HG03280 (cell line): ENCODE data around the gene ZFAND3.
"Not testable (repeated sequence)": the region's sequence is repeated elsewhere in the genome, so short reads cannot be mapped to it uniquely, and the experiment has no call there.

Experiments
- ATAC-seq: cut with Tn5 transposase; IDR thresholded peaks from one replicate; pipeline ENCODE4 v1.9.1; 2021; ENCODE audit warnings: mild to moderate bottlenecking, moderate library complexity; ENCODE audit not compliant: unreplicated experiment

The ZFAND3 gene

DNA sequence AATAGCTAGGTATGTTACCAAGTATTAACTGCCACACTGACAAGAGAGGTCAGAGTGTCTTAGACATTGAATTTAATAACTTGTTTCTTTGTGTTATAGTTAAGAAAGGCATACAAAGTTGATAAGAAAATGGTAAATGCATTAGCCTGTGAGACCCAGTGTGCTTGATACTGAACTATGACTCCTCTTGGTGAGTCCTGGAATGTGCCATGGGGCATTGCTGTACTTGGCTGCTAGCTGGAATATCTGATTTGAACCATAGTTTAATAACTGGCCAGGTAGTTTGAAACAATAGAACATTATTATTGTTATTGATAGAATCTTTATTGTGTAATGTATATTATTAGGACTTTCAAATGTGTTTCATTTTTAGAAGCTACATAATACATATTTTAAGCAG, 70.0 kb downstream of the ZFAND3 start:
- ATAC-seq = no peak

GRCh38 chr6:37891072-37891471, 71.5 kb downstream of the ZFAND3 start:
- ATAC-seq = no peak

DNA sequence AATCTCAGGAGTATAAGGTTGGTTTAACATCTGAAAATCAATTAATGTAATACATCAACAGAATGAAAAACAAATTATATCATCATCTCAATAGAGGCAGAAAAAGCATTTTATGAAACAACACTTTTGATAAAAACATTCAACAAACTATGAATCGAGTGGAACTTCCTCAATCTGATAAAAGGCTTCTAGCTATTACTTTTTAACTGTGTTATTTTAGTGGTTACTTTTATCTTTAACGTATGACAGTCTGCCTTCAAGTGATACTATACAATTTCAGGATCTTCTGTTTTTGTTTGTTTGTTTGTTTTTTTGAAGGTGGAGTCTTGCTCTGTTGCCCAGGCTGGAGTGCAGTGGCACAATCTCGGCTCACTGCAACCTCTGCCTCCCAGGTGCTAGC, 73.7 kb downstream of the ZFAND3 start:
- no peak for ATAC-seq

DNA sequence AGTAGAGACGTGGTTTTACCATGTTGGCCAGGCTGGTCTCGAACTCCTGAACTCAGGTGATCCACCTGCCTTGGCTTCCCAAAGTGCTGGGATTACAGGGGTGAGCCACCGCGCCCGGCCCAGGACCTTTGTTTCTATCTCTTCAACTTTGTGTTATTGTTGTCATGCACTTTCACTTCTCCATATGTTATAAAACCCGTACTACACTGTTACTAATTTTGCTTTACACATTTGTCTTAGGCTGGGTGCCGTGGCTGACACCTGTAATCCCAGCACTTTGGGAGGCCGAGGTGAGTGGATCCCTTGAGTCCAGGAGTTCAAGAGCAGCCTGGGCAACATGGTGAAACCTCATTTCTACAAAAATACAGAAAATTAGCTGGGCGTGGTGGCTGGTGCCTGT, 74.2 kb downstream of the ZFAND3 start:
- not testable (repeated sequence) for ATAC-seq

GRCh38 chr6:37894585-37894984, 75.1 kb downstream of the ZFAND3 start:
- ATAC-seq = no peak

- ATAC-seq = no peak
Measured at GRCh38 chr6:37897321-37897720, 77.8 kb downstream of the ZFAND3 start.

GRCh38 chr6:37897818-37898515, 78.4 kb downstream of the ZFAND3 start:
- ATAC-seq = no peak

- ATAC-seq = no peak
Measured at GRCh38 chr6:37903351-37904340, 84.1 kb downstream of the ZFAND3 start.

DNA sequence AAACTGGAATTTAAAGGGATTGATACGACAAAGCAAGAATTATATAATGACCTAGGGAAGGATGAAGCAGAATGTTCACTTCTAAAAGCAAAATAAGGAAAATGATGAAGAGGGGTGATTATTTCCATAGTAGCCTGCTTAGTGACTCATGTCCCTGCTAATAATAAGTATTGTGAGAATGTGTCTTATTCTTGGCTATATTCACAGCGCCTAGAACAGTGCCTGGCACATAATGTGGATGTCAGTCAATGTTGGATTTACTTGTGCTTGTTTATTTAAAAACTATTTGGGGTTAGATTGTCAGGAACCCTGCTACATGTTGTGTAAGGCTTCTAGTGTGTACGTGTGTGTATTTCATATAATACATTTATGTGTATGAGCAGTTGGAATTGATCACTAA, 85.1 kb downstream of the ZFAND3 start:
- ATAC-seq = no peak

- ATAC-seq = no peak
Measured at GRCh38 chr6:37906121-37906520, 86.6 kb downstream of the ZFAND3 start.

DNA sequence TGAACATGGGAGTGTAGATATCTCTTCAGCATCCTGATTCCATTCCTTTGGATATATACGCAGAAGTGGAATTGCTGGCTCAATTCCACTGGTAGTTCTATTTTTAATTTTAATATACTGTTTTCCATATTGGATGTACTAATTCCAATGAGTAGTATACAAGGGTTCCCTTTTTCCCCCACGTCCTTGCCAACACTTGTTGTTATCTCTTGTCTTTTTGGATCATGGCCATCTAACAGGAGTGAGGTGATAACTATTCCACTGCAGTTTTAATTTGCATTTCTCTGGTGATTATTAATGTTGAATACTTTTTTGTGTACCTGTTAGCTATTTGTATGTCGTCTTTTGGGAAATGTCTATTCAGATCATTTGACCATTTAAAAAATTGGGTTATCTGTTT, 91.5 kb downstream of the ZFAND3 start:
- no peak for ATAC-seq

DNA sequence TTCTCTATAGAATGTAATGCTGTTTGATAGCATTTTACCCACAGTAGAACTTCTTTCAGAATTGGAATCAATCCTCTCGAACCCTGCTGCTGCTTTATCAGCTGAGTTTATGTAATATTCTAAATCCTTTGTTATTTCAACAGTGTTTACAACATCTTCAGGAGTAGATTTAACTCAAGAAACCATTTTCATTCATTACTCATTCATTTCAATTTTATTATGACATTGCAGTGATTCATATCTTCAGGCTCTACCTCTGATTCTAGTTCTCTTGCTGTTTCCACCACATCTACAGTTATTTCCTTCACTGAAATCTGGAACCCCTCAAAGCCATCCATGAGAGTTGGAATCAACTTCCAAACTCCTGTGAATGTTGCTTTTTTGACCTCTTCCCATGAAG, 93.7 kb downstream of the ZFAND3 start:
- ATAC-seq = no peak

DNA sequence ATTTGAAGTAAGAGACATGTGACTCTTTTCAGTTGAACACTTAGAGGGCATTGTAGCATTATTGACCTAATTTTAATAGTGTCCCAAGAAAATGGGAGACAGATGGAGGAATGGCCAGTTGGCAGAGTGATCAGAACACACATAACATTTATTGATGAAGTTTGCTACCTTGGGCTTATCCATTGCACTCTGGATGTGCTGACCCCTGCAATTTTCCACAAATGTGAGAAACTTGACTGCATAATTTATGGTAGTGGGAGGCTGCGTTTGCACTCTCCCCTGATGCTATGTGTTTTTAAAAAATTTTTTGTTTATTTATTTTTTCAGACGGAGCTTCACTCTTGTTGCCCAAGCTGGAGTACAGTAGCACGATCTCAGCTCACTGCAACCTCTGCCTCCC, 95.9 kb downstream of the ZFAND3 start:
- ATAC-seq = no peak

DNA sequence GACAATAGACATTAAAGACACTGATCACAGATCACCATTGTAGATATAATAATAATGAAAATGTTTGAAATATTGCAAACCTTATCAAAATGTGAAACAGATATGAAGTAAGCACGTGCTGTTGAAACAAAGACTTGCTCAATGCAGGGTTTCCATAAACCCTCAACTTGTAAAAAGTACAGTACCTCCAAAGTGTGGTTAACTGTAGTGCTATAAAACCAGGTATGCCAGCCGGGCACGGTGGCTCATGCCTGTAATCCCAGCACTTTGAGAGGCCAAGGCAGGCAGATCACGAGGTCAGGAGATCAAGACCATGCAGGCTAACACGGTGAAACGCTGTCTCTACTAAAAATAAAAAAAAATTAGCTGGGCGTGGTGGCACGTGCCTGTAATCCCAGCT, 96.6 kb downstream of the ZFAND3 start:
- ATAC-seq = no peak

GRCh38 chr6:37916675-37917074, 97.1 kb downstream of the ZFAND3 start:
- no peak for ATAC-seq

DNA sequence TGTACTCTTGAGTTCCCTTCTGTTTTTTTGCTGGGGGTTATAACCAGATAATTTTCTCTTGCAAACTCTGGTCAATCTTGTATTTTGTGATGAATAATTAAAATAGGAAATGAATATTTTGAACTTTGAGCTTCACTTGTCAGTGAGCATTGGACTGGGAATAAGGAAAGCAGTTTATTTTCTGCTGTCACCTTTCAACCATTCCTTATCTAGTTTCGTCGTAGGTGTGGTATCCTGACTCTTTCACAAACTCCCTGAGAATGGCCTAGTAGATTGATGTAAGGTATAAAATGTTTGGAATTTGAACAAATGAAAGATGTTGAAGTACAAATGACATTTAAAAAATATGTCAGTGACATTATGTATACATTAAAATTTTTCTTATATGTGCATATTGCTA, 98.0 kb downstream of the ZFAND3 start:
- ATAC-seq = no peak

GRCh38 chr6:37919417-37920157, 100.1 kb downstream of the ZFAND3 start:
- no peak for ATAC-seq

GRCh38 chr6:37920667-37921066, 101.1 kb downstream of the ZFAND3 start:
- ATAC-seq = no peak

DNA sequence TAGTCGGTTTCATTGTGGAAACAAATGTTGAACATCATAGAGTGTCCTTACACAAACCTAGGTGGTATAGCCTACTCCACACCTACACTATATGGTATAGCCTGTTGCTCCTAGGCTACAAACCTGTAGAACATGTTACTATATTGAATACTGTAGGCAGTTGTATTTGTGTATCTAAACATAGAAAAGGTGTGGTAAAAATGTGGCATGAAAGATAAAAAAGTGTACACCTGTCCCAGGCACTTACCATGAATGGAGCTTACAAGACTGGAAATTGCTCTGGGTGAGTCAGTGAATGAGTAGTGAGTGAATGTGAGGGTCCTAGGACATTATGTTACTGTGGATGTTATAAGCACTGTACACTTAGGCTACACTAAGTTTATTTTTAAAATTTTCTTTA, 103.0 kb downstream of the ZFAND3 start:
- no peak for ATAC-seq

- no peak for ATAC-seq
Measured at GRCh38 chr6:37923514-37923913, 104.0 kb downstream of the ZFAND3 start.

GRCh38 chr6:37926661-37927060, 107.1 kb downstream of the ZFAND3 start:
- ATAC-seq = no peak
